K562 treated with DMSO at 1 percent for 48 hours (cell line): ENCODE data around the gene CTAGE15. TPM values are rescaled to one million over a fixed set of nuclear protein-coding genes. Genes with fewer than 3 reads are reported as not detected.

Experiments
- total RNA-seq: library from RNA; unstranded; fragments of 300-600 nt; gene quantifications from 2 replicates; pipeline ENCODE4 v1.2.3, GENCODE V29; 2022; ENCODE audit warnings: low replicate concordance; ENCODE audit errors: extremely low read depth

CTAGE15 gene
- not detected in 2 replicates for total RNA-seq

DNA sequence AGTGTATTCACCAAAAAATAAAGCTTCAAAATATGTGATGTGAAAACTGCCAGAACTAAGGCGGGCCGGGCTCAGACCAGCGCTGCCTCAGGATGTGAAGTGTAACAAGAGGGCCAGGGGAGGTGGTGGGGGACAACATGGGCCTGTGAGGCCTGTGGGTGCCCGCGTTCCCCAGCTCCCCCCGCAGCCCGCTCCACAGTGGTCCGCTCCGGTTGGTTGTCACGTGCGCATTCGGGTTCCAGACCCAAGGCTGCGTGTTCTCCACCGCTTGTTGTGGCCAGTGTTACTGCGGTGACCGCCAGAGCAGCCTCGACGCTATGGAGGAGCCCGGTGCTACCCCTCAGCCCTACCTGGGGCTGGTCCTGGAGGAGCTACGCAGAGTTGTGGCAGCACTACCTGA lies at the start of gene CTAGE15:
TSS of gene CTAGE15 (plus strand) at position 301 of the 400 bp plus-strand sequence. CDS start at position 318, 17 bp downstream.

DNA sequence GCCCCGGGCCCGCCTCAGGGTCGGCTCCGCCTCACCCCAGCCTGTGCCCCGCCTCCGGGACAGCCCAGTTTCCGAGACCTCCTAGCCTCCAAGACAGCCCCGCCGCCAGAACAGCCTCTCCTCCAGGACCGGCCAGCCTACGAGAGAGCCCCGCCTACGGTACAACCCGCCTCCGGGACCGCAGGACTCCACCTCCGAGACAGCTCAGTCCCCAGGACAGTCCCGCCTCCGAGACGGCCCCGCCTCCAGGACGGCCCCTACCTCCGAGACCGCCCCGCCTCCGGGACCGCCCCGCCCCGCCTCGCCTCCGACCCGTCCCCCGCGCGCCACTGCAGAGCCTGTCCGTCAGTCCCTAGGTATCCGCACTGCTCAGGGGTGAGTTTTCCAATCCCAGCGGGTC lies 49.0 kb downstream of the CTAGE15 start, which contains the start of gene TCAF2:
TSS of gene TCAF2 (plus strand) at position 329 of the 400 bp plus-strand sequence.

Other genes with a start within 250 kb of the CTAGE15 start
- not detected in 2 replicates for gene FAM131B, start 209.1 kb upstream of the CTAGE15 start, total RNA-seq
- not detected in 2 replicates for gene ZYX, start 190.5 kb upstream of the CTAGE15 start, total RNA-seq
- not detected in 2 replicates for gene EPHA1, start 162.9 kb upstream of the CTAGE15 start, total RNA-seq
- not detected in 2 replicates for gene TAS2R60, start 128.3 kb upstream of the CTAGE15 start, total RNA-seq
- not detected in 2 replicates for gene TAS2R41, start 93.9 kb upstream of the CTAGE15 start, total RNA-seq
- not detected in 2 replicates for gene TCAF2, start 49.2 kb downstream of the CTAGE15 start, total RNA-seq
- not detected in 2 replicates for gene CTAGE6, start 185.9 kb downstream of the CTAGE15 start, total RNA-seq